Astrocyte (in vitro differentiated cells and primary cell): Measurements from ENCODE around the gene ADIPOR2.

ENCODE experiments used
- CTCF ChIP-seq: IDR thresholded peaks from 2 replicates; pipeline ENCODE4 v1.5.1; 2011; ENCODE audit warnings: low read depth, mild to moderate bottlenecking, inconsistent platforms, low read length, moderate library complexity; ENCODE audit not compliant: insufficient read depth
- EZH2 ChIP-seq: IDR thresholded peaks from 2 replicates; pipeline ENCODE4 v1.6.1; 2012; ENCODE audit warnings: mild to moderate bottlenecking, low read length, inconsistent platforms; ENCODE audit not compliant: insufficient read depth

GRCh38 chr12:1773937-1774655 is 83.2 kb downstream of the ADIPOR2 start:
- TF ChIP-seq CTCF (no peak), EZH2 (no peak)
